ENCODE measurements around the gene CC2D1B. TPM values are rescaled to one million over a fixed set of nuclear protein-coding genes. Genes with fewer than 3 reads are reported as not detected.

CC2D1B gene
- 32.6 and 39.9 TPM in 2 replicates for total RNA-seq
- 15.8 and 16.9 TPM in 2 replicates for polyA plus RNA-seq
- polyA plus RNA-seq (2011; cell fraction: cytosol; rRNA removed) = 13.0 and 15.9 TPM in 2 replicates
- polyA plus RNA-seq (2011; cell fraction: nucleus; rRNA removed) = 65.5 and 82.5 TPM in 2 replicates
- 15.3 and 15.6 TPM in 2 replicates for polyA plus RNA-seq (2012)
- polyA minus RNA-seq = 26.4 and 29.5 TPM in 2 replicates
- 15.1 TPM for polyA minus RNA-seq (2011; cell fraction: cytosol; rRNA and poly(A)+ RNA removed)
- polyA minus RNA-seq (2011; cell fraction: nucleus; rRNA and poly(A)+ RNA removed) = 29.6 and 30.5 TPM in 2 replicates
- Bru-seq, nascent RNA = percentile 69 among the genes with signal in this experiment
- BruChase-seq, experiment 1, labeled RNA remaining after a 6-hour chase = percentile 74 among the genes with signal in this experiment
- percentile 72 among the genes with signal in this experiment for BruChase-seq, experiment 2, labeled RNA remaining after a 2-hour chase
- long read RNA-seq, partial matches to known transcripts = 11 of 28 reads
- long read RNA-seq, other reads (novel, unspliced or antisense) = 16 of 28 reads

- Histone ChIP-seq H3K4me1 (ENCODE audit: control insufficient read depth, extremely low read depth, insufficient read depth, low read length) (peaks cover 11% of the 10 kb centered on the region), H3K9ac (replicated peaks; ENCODE audit: extremely low read depth, insufficient read depth, low read length) (peak within 1 kb of the TSS; percentile 93), H3K79me2 (ENCODE audit: control insufficient read depth, insufficient read depth, low read length) (peaks cover 26% of the 10 kb centered on the region), H3K9me3 (replicated peaks; ENCODE audit: control insufficient read depth, insufficient read depth, low read length) (no peaks in the 10 kb centered on the region), H2AFZ (ENCODE audit: low read depth, low read length) (peak within 1 kb of the TSS; percentile 88), H3K36me3 (ENCODE audit: control insufficient read depth in 2 of 2, extremely low read depth in 1 of 2, insufficient read depth in 2 of 2, low read length in 2 of 2) (peaks cover 4 to 21% of the 10 kb centered on the region in 2 experiments), H3K4me3 (replicated peaks in 1 of 3; ENCODE audit: insufficient read depth in 1 of 3, low read depth in 1 of 3, low read length in 3 of 3) (peak within 1 kb of the TSS; percentile 78 to 94 (median 93)), H3K4me2 (ENCODE audit: insufficient read depth, low read length) (peak within 1 kb of the TSS; percentile 77), H4K20me1 (replicated peaks; ENCODE audit: control insufficient read depth, extremely low read depth, insufficient read depth, low read length) (no peaks in the 10 kb centered on the region), H3K9me1 (replicated peaks; ENCODE audit: control insufficient read depth, extremely low read depth, insufficient read depth, low read length) (no peaks in the 10 kb centered on the region), H3K27ac (ENCODE audit: insufficient read depth, low read depth, low read length) (peak within 1 kb of the TSS; percentile 86), H3K27me3 (ENCODE audit: control insufficient read depth in 2 of 2, insufficient read depth in 2 of 2, low read length in 2 of 2) (no peaks in the 10 kb centered on the region)
- CTCF ChIA-PET = interaction anchor here (0.6 to 2.2 kb wide), 8 partner anchors 12 to 755 kb away, joined by 3 to 8 read pairs (median 5); partner anchors contain the start of genes ORC1 and PRPF38A
- dilution Hi-C loops (cut with MboI; ENCODE audit: extremely low pct_ligation_motif_present, low sequenced_read_pairs) (no loop called here), intact Hi-C loops (cut with micrococcal nuclease) (loop anchor here (1.0 to 5.0 kb wide), 5 partner anchors 38 to 489 kb away; partner anchors contain the start of genes BTF3L4, NRDC, ORC1 and PRPF38A)
- BruUV-seq (replicated peaks) = no TSS peak
- POLR2A ChIA-PET = no interaction called here
- peak; percentile 93 for FAIRE-seq
- peak; percentile 99 for DNase-seq (ENCODE audit: low read depth, low spot score)
- TF ChIP-seq POLR2AphosphoS5 (IDR thresholded peaks at IDR 0.05; ENCODE audit: insufficient read depth, low read depth, low read length) = peak; percentile 97
- TF ChIP-seq MAX (IDR thresholded peaks at IDR 0.05; ENCODE audit: insufficient read depth, insufficient read length) = peak; percentile 99
- peak; percentile 94 for TF ChIP-seq POLR2A (IDR thresholded peaks at IDR 0.05; ENCODE audit: low read depth, low read length)
- no peak for TF ChIP-seq GATA2 (IDR thresholded peaks at IDR 0.05; ENCODE audit: insufficient read depth, insufficient read length, low read depth, low read length)
- peak; percentile 5 to 27 for TF ChIP-seq CTCF (IDR thresholded peaks at IDR 0.05; ENCODE audit: extremely low read depth in 1 of 2, insufficient read depth in 1 of 2, low read depth in 1 of 2, low read length in 2 of 2)
- peak; percentile 6 for TF ChIP-seq FOS (IDR thresholded peaks at IDR 0.05; ENCODE audit: borderline replicate concordance, insufficient read depth, low read length)
- no peak for TF ChIP-seq JUN (IDR thresholded peaks at IDR 0.05; ENCODE audit: borderline replicate concordance, insufficient read depth, insufficient read length, low read depth)
- TF ChIP-seq MYC (IDR thresholded peaks at IDR 0.05; ENCODE audit: low read depth, low read length) = peak; percentile 24
Measured at GRCh38 chr1:52365746-52366516, at the start of gene CC2D1B. Gene CC2D1B, minus strand, starts transcription at chr1:52366205. Its CDS starts 1,585 bp downstream, at chr1:52364620.

Measured in endothelial cell of umbilical vein (primary cell).